OCI-LY3 (cell line): ENCODE data around the gene MAPT.
"Not testable (repeated sequence)": the region's sequence is repeated elsewhere in the genome, so short reads cannot be mapped to it uniquely, and the experiment has no call there.

Source experiments
- H2AFZ ChIP-seq: fragments of 200-600, 300-600 bp; shearing (Covaris generic); 2 replicates; pipeline ENCODE4 v1.6.0; 2014; ENCODE audit warnings: antibody characterized with exemption, low read depth, low read length
- H3K27ac ChIP-seq: fragments of 200-600, 300-600 bp; sonication (generic); 2 replicates; pipeline ENCODE4 v1.5.1; 2014; ENCODE audit warnings: mild to moderate bottlenecking, low read length, moderate library complexity, mixed read lengths
- H3K27me3 ChIP-seq: fragments of 200-600, 300-600 bp; sonication (generic); 2 replicates; pipeline ENCODE4 v1.6.1; 2014; ENCODE audit warnings: low read depth, low read length, mixed read lengths
- H3K36me3 ChIP-seq: fragments of 200-600, 300-600 bp; sonication (generic); replicated peaks from 2 replicates; pipeline ENCODE3; 2014; ENCODE audit warnings: low read depth, low read length, mixed read lengths
- H3K4me1 ChIP-seq: fragments of 300-600, 200-600 bp; sonication (generic); 2 replicates; pipeline ENCODE4 v1.6.1; 2014; ENCODE audit warnings: low read length, mixed read lengths
- H3K4me2 ChIP-seq: fragments of 200-600, 300-600 bp; sonication (generic); 2 replicates; pipeline ENCODE4 v1.6.1; 2014; ENCODE audit warnings: low read length, mixed read lengths
- H3K4me3 ChIP-seq: fragments of 300-600, 200-600 bp; sonication (generic); 2 replicates; pipeline ENCODE4 v1.5.1; 2014; ENCODE audit warnings: antibody characterized with exemption, mild to moderate bottlenecking, low read length, moderate library complexity
- H3K79me2 ChIP-seq: fragments of 300-600, 200-600 bp; shearing (Covaris generic); 2 replicates; pipeline ENCODE4 v1.6.1; 2014; ENCODE audit warnings: mild to moderate bottlenecking, low read length, mixed read lengths
- H3K9ac ChIP-seq: fragments of 300-600, 200-600 bp; shearing (Covaris generic); 2 replicates; pipeline ENCODE4 v1.6.0; 2014; ENCODE audit warnings: mild to moderate bottlenecking, low read length, moderate library complexity
- H3K9me3 ChIP-seq: fragments of 200-600, 300-600 bp; shearing (Covaris generic); 2 replicates; pipeline ENCODE4 v1.6.1; 2014; ENCODE audit warnings: low read length, mixed read lengths; ENCODE audit not compliant: insufficient read depth
- H4K20me1 ChIP-seq: fragments of 200-600, 300-600 bp; sonication (generic); 2 replicates; pipeline ENCODE4 v1.6.1; 2016; ENCODE audit warnings: low read length, mixed read lengths; ENCODE audit not compliant: insufficient read depth
- EZH2phosphoT487 ChIP-seq: fragments of 200-600 bp; shearing (Covaris generic); IDR thresholded peaks from 2 replicates; pipeline ENCODE4 v1.6.1; 2018; ENCODE audit warnings: antibody characterized with exemption, mixed run types, low read depth
- TF ChIP-seq, protein P1 (sequence below): fragments of 200-600, 300-600 bp; sonication (generic); IDR thresholded peaks from 2 replicates; pipeline ENCODE4 v1.5.1; 2014; ENCODE audit warnings: antibody characterized with exemption, low read length, low read depth

Gene MAPT

DNA sequence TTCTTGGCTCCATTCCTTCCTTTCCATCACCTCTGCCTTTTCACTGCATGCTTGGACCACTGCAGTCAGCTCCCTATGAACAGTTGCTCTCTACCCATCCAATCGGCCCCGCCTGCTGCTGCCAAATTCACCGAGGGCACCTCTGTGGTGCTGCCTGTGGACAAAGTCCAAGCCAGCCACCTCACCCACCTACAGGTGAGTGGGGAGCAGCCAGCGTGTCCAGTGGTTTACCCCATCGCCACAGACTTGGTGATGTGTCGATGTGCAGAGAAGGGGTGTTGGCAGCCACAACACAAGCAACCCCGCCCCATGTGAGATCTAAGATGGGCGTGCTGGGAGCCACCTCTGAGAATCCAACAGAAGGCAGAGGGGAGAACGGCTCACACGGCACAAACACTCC is 61.0 kb downstream of the MAPT start:
- no peaks in the 10 kb centered on the region for H3K36me3 ChIP-seq
- TF ChIP-seq EZH2phosphoT487: no peak
- TF ChIP-seq, protein P1, sequence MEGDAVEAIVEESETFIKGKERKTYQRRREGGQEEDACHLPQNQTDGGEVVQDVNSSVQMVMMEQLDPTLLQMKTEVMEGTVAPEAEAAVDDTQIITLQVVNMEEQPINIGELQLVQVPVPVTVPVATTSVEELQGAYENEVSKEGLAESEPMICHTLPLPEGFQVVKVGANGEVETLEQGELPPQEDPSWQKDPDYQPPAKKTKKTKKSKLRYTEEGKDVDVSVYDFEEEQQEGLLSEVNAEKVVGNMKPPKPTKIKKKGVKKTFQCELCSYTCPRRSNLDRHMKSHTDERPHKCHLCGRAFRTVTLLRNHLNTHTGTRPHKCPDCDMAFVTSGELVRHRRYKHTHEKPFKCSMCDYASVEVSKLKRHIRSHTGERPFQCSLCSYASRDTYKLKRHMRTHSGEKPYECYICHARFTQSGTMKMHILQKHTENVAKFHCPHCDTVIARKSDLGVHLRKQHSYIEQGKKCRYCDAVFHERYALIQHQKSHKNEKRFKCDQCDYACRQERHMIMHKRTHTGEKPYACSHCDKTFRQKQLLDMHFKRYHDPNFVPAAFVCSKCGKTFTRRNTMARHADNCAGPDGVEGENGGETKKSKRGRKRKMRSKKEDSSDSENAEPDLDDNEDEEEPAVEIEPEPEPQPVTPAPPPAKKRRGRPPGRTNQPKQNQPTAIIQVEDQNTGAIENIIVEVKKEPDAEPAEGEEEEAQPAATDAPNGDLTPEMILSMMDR: no peak
- no peaks in the 10 kb centered on the region for H4K20me1 ChIP-seq
- H3K27me3 ChIP-seq: peaks cover 14% of the 10 kb centered on the region
- no peak overlapping the region for H3K4me3 ChIP-seq
- no peak overlapping the region for H2AFZ ChIP-seq
- no peaks in the 10 kb centered on the region for H3K9me3 ChIP-seq
- H3K4me2 ChIP-seq: no peak overlapping the region
- no peak overlapping the region for H3K9ac ChIP-seq
- no peaks in the 10 kb centered on the region for H3K79me2 ChIP-seq
- H3K27ac ChIP-seq: no peak overlapping the region
- no peaks in the 10 kb centered on the region for H3K4me1 ChIP-seq

DNA sequence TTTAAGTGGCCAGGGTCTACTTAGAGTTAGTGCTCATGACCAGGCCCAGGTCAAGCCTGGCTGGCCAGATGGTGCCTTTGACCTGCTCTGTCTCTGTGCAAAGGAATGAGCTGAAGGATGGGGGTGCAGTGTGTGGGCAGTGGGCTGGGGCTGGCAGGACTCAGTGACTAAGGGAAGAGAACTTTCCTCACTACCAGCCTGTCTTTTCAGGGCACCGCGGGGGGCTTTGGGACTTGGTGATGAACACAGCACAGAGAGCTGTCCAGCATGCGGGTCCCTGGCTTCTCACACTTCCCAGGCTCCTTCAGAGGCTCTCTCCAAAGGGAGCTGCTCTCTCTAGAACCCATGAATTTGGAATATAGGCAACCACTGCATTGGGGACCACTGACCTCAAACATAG is 61.7 kb downstream of the MAPT start:
- Histone ChIP-seq H2AFZ (no peak overlapping the region), H3K27me3 (peaks cover 10% of the 10 kb centered on the region), H3K9ac (no peak overlapping the region), H3K79me2 (no peaks in the 10 kb centered on the region), H3K27ac (no peak overlapping the region), H3K36me3 (no peaks in the 10 kb centered on the region), H3K4me3 (no peak overlapping the region), H3K4me1 (no peaks in the 10 kb centered on the region), H3K9me3 (no peaks in the 10 kb centered on the region), H3K4me2 (no peak overlapping the region), H4K20me1 (no peaks in the 10 kb centered on the region)
- TF ChIP-seq, protein P1: no peak
- TF ChIP-seq EZH2phosphoT487: no peak

DNA sequence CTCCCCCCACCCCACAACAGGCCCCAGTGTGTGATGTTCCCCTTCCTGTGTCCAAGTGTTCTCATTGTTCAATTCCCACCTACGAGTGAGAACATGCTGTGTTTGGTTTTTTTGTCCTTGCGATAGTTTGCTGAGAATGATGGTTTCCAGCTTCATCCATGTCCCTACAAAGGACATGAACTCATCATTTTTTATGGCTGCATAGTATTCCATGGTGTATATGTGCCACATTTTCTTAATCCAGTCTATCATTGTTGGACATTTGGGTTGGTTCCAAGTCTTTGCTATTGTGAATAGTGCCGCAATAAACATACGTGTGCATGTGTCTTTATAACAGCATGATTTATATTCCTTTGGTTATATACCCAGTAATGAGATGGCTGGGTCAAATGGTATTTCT is 62.4 kb downstream of the MAPT start:
- not testable (repeated sequence) for H3K79me2 ChIP-seq, H3K4me2 ChIP-seq, H3K4me3 ChIP-seq, H3K9me3 ChIP-seq, H2AFZ ChIP-seq, H4K20me1 ChIP-seq, H3K36me3 ChIP-seq, H3K27me3 ChIP-seq, H3K4me1 ChIP-seq, H3K9ac ChIP-seq, H3K27ac ChIP-seq

DNA sequence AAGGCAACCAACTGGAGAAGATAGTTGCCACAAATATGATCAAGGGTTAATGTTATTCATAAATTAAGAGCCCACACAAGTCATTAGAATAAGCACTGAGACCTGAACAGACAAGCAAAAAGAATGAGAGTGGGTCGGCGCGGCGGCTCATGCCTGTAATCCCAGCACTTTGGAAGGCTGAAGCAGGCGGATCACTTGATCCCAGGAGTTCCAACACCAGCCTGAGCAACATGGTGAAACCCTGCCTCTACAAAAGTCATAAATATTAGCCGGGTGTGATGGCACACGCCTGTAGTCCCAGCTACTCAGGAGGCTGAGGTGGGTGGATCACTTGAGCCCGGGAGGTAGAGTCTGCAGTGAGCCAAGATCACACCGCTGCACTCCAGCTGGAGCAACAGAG is 64.0 kb downstream of the MAPT start:
- Histone ChIP-seq H3K9me3 (no peaks in the 10 kb centered on the region), H3K4me3 (no peak overlapping the region), H3K79me2 (no peaks in the 10 kb centered on the region), H3K9ac (no peak overlapping the region), H3K4me1 (no peaks in the 10 kb centered on the region), H3K4me2 (no peak overlapping the region), H3K27me3 (no peaks in the 10 kb centered on the region), H3K27ac (no peak overlapping the region), H3K36me3 (no peaks in the 10 kb centered on the region), H2AFZ (no peak overlapping the region), H4K20me1 (no peaks in the 10 kb centered on the region)
- TF ChIP-seq EZH2phosphoT487: no peak
- TF ChIP-seq, protein P1: no peak
